NCI-H128 (cell line): ENCODE results near the gene ARMC10.
"Not testable (repeated sequence)": the region's sequence is repeated elsewhere in the genome, so short reads cannot be mapped to it uniquely, and the experiment has no call there.

Experiments used
- DNase-seq: peaks from one replicate; lab custom pipeline; 2025; ENCODE audit not compliant: unreplicated experiment; lab: John Stamatoyannopoulos, UW

The ARMC10 gene

DNA sequence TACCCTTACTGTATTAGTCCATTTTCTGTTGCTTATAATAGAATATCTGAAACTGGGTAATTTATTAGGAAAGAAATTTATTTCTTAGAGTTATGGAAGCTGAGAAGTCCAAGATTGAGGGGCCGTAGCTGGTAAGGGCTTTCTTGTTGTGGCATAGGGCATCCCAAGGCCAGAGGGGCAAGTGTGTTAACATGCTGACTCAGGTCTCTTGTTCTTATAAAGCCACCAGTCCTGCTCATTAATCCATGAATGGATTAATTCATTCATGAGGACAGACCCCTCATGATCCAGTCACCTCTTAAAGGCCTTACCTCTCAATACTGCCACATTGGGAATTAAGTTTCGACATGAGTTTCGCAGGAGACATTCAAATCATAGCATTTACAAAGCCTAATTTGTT, 2.4 kb downstream of the ARMC10 start:
- no peak for DNase-seq

DNA sequence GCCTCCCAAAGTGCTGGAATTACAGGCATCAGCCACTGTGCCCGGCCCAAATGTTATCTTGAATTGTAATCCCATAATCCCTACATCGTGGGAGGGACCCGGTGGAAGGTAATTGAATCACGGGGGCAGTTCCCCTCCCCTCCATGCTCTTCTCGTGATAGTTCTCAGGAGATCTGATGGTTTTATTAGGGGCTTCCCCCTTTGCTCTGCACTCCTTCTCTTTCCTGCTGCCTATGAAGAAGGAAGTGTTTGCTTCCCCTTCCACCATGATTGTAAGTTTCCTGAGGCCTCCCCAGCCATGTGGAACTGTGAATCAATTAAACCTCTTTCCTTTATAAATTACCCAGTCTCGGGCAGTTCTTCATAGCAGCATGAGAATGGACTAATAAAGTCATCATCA, 3.3 kb downstream of the ARMC10 start:
- not testable (repeated sequence) for DNase-seq

DNA sequence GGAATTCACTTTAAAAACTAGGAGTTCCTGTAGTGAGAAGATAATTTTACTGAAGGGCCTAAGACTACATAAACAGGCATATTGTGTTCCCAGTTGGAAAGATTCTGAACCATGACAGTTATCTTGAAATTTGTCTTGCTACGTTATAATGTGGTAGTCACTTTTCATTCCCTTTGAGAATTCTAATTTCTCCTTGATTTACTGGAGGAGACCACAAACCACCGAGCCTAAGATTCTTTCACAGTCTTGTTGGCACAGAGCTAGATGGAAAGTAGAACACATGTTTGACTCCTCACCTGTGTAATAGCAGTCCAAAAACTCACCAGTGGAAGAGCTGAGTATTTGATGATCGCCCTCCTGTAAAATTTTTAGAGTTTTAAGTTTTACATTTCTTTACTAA, 4.9 kb downstream of the ARMC10 start:
- DNase-seq: no peak

DNA sequence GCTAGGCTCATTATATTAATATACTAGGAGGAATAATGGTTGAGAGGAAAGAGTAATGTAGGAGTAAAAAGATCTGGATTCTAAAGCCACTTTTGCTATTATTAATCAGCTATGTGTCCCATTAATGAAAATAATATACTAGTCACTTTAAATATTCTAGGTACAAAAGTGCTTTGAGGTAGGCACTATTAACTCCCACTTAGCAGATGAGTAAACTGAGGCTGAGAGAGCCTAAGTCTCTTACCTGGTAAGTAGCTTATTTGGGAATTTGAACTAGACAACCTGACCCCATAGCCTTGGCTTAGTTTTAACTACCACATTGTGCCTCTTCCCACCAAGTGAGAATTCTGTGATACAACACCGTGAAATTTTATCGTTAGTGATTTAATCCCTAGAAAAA, 6.0 kb downstream of the ARMC10 start:
- DNase-seq: no peak

DNA sequence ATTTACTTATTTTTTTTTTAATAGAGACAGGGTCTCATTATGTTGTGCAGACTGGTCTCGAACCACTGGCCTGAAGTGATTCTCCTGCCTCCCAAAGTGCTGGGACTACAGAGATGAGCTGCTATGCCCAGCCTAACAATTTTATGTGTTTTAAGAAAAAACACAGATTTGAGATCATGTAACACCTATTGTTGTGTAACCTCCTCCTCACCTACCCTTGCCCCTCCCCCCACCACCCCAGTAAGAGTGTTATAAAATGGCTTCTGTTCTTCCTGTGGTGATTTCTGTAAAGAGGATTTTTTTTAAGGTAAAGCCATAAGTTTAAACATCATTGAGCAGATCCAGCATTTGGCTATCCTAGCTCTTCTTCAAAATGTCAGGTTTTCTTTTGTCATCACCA, 7.6 kb downstream of the ARMC10 start:
- DNase-seq: no peak

DNA sequence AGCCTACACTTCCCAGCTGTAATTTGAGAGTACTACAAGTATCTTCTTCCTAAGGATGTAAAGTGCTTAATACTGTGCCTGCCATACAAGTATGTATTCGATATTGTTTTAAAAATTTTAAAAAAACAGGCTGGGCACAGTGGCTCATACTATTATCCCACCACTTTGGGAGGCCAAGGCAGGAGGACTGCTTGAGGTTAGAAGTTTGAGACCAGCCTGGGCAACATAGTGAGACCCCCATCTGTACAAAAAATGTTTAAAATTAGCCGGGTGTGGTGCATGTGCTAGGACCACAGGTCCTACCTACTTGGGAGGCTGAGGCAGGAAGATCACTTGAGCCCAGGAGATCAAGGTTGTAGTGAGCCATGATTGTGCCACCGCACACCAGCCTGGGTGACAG, 8.3 kb downstream of the ARMC10 start:
- DNase-seq: no peak

DNA sequence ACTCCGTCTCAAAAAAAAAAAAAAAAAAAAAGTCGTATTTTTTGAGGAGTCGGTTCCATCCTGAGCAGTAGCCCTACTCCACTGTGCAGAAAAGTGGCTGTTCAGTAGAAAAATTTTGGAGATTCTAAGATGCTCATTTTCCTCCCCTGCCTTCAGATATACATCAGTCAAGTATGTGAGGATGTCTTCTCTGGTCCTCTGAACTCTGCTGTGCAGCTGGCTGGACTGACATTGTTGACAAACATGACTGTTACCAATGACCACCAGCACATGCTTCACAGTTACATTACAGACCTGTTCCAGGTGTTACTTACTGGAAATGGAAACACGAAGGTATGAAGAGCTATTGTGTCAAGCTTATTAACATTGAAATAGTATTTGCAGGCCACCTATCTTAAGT, 17.4 kb downstream of the ARMC10 start:
- not testable (repeated sequence) for DNase-seq

DNA sequence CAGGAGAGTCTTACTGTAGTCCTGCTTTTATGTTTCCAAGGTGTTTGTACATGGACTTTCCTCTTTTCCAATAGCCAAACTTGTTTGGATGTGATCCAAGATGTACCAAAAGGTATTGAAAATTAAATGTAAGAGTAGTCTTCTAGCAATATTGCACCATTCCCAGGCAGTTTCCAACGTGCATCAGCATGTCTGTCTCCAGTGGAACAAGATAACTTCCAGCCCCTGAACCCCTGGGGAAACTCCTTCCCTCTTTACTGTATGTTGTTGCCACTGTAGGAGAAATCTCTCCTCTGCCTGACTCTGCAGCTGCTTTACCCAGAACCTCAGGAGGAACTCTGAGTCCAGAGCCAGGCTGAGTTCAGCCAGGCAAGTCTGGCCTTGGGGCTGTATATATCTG, 18.5 kb downstream of the ARMC10 start:
- DNase-seq: no peak

DNA sequence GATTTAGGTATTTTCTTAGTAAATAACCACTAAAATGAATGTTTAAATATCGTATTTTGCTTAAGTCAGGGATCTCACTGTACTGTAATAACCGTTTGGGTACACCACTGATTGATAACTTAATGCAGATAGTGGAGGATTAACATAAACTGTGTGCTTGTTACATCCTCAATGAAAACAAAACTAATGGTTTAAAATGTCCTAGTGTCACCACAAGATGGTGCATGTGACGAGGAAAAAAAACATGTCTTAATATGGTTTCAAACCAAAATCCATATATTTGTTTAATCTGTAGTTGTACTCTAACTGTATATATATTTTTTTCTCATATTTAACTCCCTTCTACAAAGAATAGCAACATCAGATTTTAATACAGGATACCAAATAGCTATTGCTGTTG, 19.2 kb downstream of the ARMC10 start:
- DNase-seq: no peak

DNA sequence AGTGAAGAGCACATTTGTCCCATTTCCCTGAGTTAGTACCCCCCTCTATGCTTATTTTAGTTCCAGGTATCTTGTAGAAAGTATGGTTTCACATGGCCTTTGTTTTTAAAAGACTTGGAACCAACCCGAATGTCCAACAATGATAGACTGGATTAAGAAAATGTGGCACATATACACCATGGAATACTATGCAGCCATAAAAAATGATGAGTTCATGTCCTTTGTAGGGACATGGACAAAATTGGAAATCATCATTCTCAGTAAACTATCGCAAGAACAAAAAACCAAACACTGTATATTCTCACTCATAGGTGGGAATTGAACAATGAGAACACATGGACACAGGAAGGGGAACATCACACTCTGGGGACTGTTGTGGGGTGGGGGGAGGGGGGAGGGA, 20.6 kb downstream of the ARMC10 start:
- not testable (repeated sequence) for DNase-seq

DNA sequence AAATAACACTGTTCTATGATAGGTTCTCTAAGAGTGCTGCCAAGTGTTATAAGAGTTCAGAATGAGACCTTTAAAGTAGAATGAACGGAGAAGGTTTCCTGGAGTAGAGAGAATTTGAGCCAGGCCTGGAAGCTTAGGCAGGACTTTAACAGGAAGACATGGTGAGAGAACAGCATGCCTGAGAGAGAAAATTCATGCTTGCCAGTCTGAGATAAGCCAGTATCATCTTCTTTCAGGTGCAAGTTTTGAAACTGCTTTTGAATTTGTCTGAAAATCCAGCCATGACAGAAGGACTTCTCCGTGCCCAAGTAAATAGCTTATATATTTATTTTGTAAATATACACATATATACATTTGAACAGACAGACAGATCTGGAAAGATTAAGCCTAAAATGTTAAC, 22.1 kb downstream of the ARMC10 start:
- no peak for DNase-seq

DNA sequence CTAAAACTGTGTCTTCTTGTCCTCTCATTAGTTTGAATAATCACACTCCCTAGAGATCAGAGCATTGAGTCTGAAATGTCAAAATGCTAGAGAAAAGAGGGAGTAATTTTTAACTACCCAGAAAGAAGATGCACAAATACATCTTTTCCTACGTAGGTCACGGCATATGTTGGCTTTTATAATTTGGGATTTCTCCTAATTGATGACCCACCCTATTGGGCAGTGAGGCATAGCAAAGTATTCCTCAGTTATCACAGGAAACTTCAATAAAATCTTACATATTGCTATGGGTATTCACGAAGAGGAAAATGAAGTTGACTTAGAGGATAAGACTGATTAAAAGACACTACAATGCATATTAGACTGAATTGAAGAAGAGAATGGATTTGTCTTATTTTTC, 25.4 kb downstream of the ARMC10 start:
- DNase-seq: no peak

DNA sequence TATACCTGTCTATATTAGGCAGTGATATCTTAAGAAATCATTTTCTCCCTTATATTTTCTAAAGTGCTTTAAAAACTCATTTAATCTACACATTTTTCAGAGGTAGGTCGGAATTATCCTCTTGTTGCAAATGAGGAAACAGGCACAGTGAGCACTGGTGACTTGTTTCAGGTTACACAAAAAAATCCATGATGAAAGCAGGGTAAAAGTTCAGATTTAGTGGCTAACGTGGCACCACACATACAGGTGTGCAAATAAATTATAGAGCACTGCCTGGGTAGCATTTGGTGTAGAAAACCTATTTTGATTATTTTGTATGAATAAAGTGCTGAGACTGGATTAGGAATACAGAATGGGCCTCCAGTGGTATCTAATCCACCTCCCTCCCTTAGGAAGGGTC, 26.6 kb downstream of the ARMC10 start:
- DNase-seq: no peak

DNA sequence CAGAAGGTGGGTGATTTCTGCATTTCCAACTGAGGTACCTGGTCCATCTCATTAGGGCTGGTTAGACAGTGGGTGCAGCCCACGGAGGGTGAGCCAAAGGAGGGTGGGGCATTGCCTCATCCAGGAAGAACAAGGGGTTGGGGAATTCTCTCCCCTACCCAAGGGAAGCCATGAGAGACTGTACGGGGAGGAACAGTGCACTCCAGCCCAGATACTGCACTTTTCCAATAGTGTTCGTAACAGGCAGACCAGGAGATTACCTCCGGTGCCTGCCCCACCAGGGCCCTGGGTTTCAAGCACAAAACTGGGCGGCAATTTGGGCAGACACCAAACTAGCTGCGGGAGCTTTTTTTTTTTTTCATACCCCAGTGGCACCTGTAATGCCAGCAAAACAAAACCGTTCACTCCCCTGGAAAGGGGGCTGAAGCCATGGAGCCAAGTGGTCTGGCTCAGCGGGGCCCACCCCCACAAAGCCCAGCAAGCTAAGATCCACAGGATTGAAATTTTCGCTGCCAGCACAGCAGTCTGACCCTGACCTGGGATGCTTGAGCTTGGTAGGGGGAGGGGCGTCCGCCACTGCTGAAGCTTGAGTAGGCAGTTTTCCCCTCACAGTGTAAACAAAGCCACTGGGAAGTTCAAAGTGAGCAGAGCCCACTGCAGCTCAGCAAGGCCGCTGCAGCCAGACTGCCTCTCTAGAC, 31.2 kb downstream of the ARMC10 start:
- DNase-seq: no peak

DNA sequence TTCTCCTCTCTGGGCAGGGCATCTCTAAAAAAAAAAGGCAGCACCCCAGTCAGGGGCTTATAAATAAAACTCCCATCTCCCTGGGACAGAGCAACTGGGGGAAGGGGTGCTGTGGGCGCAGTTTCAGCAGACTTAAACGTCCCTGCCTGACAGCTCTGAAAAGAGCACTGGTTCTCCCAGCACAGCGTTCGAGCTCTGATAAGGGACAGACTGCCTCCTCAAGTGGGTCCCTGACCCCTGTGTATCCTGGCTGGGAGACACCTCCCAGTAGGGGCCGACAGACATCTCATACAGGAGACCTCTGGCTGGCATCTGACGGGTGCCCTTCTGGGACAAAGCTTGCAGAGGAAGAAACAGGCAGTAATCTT, 31.7 kb downstream of the ARMC10 start:
- DNase-seq: not testable (repeated sequence)

DNA sequence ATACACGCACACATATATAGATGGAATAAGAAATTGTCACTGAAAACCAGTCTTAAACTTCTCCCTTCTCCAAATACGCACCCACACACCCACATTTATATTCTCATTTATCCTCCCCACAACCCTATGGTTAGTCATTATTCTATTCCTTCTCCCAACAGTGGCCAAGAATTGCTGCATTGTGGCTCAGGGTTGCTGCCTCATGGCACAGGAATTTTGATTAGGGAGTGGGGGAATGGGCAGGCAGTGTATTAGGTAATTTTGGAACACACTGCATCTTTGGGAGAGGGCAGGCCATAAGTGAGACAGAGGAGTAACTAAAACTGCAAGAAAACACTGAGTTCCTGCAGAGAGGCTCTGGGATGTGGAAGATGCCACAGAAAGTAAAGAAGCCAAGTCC, 38.2 kb downstream of the ARMC10 start:
- no peak for DNase-seq

DNA sequence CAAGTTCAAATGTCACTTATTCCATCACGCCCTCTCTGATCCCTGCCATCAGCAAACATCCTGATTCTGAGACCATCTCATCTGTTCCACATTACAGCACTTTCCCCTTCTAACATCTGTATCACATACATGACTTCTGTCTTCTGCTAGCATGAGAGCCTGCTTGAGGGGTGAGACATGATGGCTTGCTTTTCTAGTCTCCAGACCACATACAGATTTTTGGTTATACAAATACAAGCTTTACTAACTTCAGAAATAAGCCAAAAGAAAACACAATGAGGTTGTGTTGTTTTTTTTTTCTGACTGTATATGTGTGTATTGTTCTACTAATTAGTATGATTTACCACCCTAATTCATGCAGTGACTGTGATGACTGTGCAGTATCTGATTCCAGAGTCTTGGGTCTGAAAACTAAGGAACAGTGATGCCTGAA, 39.7 kb downstream of the ARMC10 start:
- DNase-seq: no peak

DNA sequence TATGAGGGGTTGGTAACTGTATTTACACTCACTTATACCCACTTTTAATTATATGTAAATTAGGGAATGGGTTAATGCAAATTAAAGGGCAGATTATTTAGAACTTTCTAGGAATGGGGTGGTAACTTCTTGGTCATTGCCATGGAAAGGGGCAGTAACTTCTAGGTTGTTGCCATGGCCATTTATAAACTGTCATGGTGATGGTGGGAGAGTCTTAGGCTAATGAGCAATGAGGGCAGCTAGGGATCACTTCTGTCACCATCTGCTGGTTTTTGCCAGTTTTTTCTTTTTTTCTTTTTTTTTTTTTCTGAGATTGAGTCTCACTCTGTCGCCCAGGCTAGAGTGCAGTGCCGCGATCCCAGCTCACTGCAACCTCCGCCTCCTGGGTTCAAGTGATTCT, 40.8 kb downstream of the ARMC10 start:
- DNase-seq: no peak

DNA sequence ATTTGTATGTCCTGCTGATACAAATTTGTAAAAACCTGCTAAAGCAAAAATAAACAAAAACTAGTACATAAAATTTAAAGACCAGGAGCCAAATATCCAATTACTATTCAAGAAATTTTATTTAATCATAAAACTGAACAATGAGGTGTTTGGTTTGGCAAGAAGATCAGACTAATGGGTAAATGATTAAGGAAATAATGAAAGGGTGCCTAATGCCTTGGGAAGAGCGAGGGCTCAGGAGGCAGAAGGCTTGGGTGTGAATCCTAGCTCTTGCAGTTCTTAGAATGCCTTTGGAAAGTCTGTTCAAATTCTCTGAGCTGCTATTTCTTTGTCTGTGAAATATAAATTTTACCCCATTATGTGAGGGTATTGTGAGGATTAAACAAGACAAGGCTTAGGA, 41.6 kb downstream of the ARMC10 start:
- no peak for DNase-seq

DNA sequence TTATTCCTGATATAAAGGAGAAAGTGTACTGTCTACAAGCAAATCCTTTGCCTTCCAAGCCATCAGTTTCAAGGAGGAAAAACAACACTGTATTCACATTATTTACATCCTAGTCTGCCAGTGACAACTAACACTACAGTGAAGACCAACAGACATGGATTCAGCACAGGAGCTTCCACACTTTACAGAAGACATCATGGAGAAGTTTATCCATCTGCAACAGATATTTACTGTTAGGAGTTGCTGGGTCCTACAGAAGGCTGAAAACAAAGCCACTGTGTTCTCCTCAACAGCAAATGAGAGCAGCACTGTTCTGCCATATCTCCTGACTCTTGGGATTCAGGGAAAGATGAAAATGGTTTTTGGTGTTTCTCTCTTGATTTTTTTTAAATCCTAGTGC, 42.1 kb downstream of the ARMC10 start:
- no peak for DNase-seq

DNA sequence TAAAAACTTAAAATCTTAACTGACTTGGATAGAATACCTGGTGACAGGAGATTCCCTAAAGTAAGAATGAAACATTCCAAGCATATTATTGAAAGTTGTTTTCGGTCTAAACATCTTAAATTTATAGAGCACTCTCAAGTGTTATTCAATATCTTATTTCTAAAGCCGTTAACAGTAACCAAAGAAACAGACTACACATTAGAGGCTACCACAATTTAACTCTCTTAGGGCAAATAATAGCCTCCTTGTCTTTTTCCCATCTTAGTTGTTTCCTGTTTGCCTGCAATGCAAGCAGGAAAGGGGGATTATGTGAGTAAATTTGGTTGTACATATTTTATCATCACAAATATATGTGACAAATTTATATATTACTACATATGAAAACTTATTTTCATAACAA, 42.5 kb downstream of the ARMC10 start:
- DNase-seq: no peak

DNA sequence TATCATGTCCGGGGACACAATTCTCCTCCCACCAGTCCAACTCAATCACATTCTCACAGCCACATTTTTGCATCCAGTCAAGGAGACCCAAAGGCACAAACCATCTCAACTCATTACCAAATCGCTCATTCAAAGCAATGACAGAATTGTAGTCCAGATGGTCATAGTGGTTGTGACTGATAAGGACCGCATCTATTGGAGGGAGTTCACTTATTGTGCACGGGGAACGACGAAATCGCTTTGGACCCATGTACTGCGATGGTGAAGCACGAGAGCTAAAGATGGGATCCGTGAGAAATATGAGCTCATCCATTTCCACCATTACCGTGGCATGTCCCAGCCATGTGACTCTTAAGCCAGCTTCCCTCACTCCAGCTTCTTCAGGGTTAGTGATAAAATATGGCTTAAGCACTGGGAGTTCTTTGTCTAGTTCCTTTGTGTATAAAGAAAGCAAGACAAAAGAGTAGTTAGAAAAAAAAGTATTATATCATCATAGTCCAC, 44.9 kb downstream of the ARMC10 start:
- DNase-seq: no peak

DNA sequence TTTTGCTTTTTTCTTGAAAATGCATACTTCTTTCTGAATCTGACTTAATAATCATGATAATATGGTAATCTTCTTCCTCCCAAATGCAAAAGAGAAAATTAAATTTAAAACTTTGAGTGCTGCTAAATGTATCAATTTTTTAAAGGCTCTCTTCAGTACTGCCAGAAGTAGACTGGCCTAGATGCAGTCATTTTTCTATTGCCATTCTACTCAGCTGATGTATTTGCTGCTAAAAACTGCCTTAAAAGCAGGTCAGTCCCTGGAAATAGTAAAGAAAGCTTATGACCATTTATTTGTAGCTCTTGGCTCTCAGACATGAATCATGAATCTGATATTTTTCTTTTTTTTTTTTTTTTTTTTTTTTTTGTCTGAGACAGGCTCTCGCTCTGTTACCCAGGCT, 45.4 kb downstream of the ARMC10 start:
- no peak for DNase-seq
